Spinal cord (tissue), 10 donors: ENCODE measurements around the gene ZNF740. TPM values are rescaled to one million over a fixed set of nuclear protein-coding genes. Genes with fewer than 3 reads are reported as not detected.
A peak's percentile ranks its signal among the peaks of the same experiment; 100 is the strongest.
"Not testable (repeated sequence)": the region's sequence is repeated elsewhere in the genome, so short reads cannot be mapped to it uniquely, and the experiment has no call there.

ENCODE experiments used
- DNase-seq, 6 donors: peaks; one replicate each; pipeline versions ENCODE4 v3.0.0 to v3.0.0-alpha.2; 2013 to 2015; ENCODE audit warnings: low spot score in 6 of 6, low read depth in 4 of 6
- H3K27ac ChIP-seq: one replicate; pipeline ENCODE4 v1.5.1; 2013; ENCODE audit warnings: low read depth, low read length, control low read depth
- H3K27me3 ChIP-seq: one replicate; pipeline ENCODE4 v1.6.1; 2013; ENCODE audit warnings: low read length; ENCODE audit not compliant: control insufficient read depth, insufficient read depth
- H3K36me3 ChIP-seq: one replicate; pipeline ENCODE4 v1.6.1; 2013; ENCODE audit warnings: low read length; ENCODE audit not compliant: control insufficient read depth, insufficient read depth
- H3K4me1 ChIP-seq: one replicate; pipeline ENCODE4 v1.6.1; 2013; ENCODE audit warnings: low read length; ENCODE audit not compliant: control insufficient read depth, insufficient read depth
- H3K4me3 ChIP-seq: one replicate; pipeline ENCODE4 v1.5.1; 2013; ENCODE audit warnings: low read depth, low read length, control low read depth
- H3K9me3 ChIP-seq: one replicate; pipeline ENCODE4 v1.6.1; 2013; ENCODE audit warnings: low read length; ENCODE audit not compliant: control insufficient read depth, insufficient read depth
- WGBS: methylation state at CpG from one replicate; pipeline ENCODE4 v1.1.5; 2013; ENCODE audit warnings: missing lambda C conversion rate; ENCODE audit not compliant: insufficient coverage; 5-methylcytosine and 5-hydroxymethylcytosine counted together
- polyA plus RNA-seq, 2 donors: library from polyadenylated mRNA; unstranded; fragments of 120-200 nt; gene quantifications; one replicate each; pipeline ENCODE4 v1.2.1, GENCODE V29; 2013; ENCODE audit not compliant: insufficient read length in 2 of 2
- total RNA-seq, 2 donors: library from RNA; depleted of rRNA in 1 of 2; stranded (reverse); fragments of 120-200 nt in 1 of 2; fragments of >200 nt in 1 of 2; gene quantifications; one replicate each; pipeline versions ENCODE4 v1.2.3 to v1.2.4, GENCODE V29; 2013 to 2014
- donor health status: healthy.

ZNF740 gene
- total and polyA plus RNA-seq, 4 donors, result 20.1 to 46.4 (median 33.3) TPM

DNA sequence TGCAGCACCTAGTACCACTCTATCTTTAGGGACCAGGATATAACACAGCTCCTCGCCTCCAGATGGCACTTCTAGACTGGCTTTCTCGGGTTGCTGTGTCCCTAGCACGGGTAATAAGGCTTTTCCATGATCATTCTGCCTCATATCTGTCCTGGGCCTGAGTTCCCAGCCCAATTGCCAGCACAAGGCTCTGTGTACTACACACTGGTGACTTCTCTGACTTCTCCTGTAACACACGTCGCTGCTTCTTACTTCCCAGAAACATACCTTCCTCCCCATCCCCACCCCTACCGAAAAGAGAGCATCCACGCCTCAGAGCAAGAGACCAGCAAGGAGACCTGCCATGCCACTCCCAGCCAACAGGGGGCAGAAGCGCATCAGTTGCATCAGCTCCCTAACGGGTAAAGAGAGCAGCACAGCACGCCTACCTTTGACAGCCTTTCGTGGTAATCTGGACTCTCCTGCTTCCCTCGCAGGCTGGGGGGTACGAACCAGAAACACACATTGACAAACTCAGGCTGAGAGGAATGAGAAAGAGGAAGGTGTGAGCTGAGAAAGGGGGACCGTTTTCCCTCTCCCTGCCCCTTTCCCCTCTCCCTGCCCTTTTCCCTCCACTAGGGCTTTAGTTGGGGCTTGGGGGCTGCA, 21.2 kb upstream of the ZNF740 start:
- no peak overlapping the region for H3K27ac ChIP-seq
- H3K4me1 ChIP-seq, result no peaks in the 10 kb centered on the region
- 14% methylated on average over 11 of the region's 14 CpGs for WGBS

DNA sequence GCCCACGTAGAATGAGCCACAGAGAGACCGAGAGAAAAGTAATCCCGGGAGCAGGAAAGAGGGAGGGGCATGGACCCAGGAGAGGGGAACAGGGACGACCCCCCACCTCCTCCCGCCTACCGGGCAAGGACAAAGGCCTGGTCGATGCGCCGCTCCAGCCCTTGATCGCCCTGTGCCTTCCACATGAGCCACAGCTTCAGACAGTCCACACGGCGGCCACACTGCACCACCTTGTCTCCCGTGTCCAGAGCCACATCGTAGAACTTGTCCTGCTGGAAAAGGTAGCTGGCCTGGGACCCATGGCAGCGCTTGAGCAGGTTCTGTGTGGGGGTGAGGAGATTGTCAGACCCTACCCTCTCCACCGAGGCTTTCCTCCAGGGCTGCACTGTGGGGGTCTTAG, 20.5 kb upstream of the ZNF740 start:
- WGBS, result 86% methylated on average over 13 of the region's 16 CpGs
- Histone ChIP-seq H3K9me3 (no peaks in the 10 kb centered on the region), H3K4me3 (no peak overlapping the region), H3K36me3 (peaks cover 26% of the 10 kb centered on the region), H3K27ac (no peak overlapping the region), H3K27me3 (no peaks in the 10 kb centered on the region), H3K4me1 (no peaks in the 10 kb centered on the region)
- no peak for DNase-seq

More for the DNA sequence above, 21.2 kb upstream of the ZNF740 start:
- Histone ChIP-seq H3K9me3 (no peaks in the 10 kb centered on the region), H3K4me3 (no peak overlapping the region), H3K27me3 (no peaks in the 10 kb centered on the region), H3K36me3 (peaks cover 26% of the 10 kb centered on the region)
- DNase-seq, result peak in 4 of 6 donors; percentile 26 to 84 (median 54)

DNA sequence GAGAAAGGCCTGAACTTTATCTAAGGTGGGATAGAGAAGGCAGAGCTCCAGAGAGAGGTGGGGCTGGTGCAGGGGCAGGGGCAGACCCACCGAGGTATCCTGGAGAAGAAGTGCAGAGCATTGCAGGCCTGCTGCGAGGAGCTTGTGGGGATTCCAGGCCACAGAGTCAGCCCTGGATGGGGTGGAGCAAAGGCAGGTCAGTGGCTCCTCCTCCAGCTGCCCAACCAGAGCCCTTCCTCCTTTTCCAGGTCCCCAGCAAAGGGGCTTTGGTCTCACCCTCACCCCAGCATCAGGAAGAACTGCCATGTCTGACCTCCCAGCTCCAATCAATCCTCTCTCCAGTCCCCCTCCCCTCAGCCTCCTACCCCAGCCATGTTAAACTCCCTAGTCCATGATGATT, 19.8 kb upstream of the ZNF740 start:
- H3K4me3 ChIP-seq, result no peak overlapping the region
- H3K27ac ChIP-seq, result no peak overlapping the region
- no peak for DNase-seq
- peaks cover 26% of the 10 kb centered on the region for H3K36me3 ChIP-seq
- no peaks in the 10 kb centered on the region for H3K9me3 ChIP-seq
- 54% methylated on average over 2 of the region's 2 CpGs for WGBS
- no peaks in the 10 kb centered on the region for H3K27me3 ChIP-seq
- H3K4me1 ChIP-seq, result no peaks in the 10 kb centered on the region

- H3K27ac ChIP-seq, result no peak overlapping the region
- DNase-seq, result no peak
- H3K36me3 ChIP-seq, result peaks cover 26% of the 10 kb centered on the region
- 90% methylated on average over 6 of the region's 8 CpGs for WGBS
- H3K27me3 ChIP-seq, result no peaks in the 10 kb centered on the region
- no peaks in the 10 kb centered on the region for H3K4me1 ChIP-seq
- H3K9me3 ChIP-seq, result no peaks in the 10 kb centered on the region
- H3K4me3 ChIP-seq, result no peak overlapping the region
Observed at GRCh38 chr12:53161119-53161911, 19.2 kb upstream of the ZNF740 start.

GRCh38 chr12:53163008-53163407, 17.5 kb upstream of the ZNF740 start:
- not testable (repeated sequence) for H3K4me1 ChIP-seq, DNase-seq, H3K4me3 ChIP-seq, H3K27ac ChIP-seq, H3K27me3 ChIP-seq, H3K9me3 ChIP-seq
- 60% methylated on average over 1 of the region's 2 CpGs for WGBS
- peaks cover 25% of the 10 kb centered on the region for H3K36me3 ChIP-seq

- Histone ChIP-seq H3K4me3 (no peak overlapping the region), H3K4me1 (peaks cover 5% of the 10 kb centered on the region), H3K27ac (no peak overlapping the region), H3K27me3 (no peaks in the 10 kb centered on the region), H3K36me3 (peaks cover 26% of the 10 kb centered on the region), H3K9me3 (no peaks in the 10 kb centered on the region)
- DNase-seq, result no peak
Observed at GRCh38 chr12:53166837-53167236, 13.7 kb upstream of the ZNF740 start.

- Histone ChIP-seq H3K4me3 (no peak overlapping the region), H3K36me3 (peaks cover 40% of the 10 kb centered on the region), H3K27ac (no peak overlapping the region), H3K4me1 (peaks cover 8% of the 10 kb centered on the region), H3K27me3 (no peaks in the 10 kb centered on the region), H3K9me3 (no peaks in the 10 kb centered on the region)
- 100% methylated on average over 5 of the region's 7 CpGs for WGBS
- no peak for DNase-seq
Observed at GRCh38 chr12:53169644-53170043, 10.9 kb upstream of the ZNF740 start.

DNA sequence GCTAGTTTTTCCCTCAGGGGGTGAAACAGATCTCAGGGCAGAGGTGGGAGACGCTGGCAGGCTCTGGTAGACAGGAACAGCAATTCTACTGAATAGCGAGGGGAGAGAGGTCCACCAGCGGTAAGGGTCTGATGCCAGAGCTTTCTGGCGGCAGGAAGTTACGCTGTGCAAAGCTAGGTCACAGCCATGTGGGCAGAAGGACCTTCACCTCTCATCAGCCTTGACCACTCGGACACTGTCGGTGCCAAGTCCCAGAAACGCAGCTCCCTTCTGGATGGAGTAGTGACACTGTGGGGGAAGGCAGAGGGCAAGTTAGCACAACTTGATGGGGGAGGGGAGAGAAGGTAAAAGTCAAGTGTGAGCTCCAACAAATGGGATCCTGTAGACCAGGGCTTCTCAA, 10.3 kb upstream of the ZNF740 start:
- Histone ChIP-seq H3K27me3 (no peaks in the 10 kb centered on the region), H3K36me3 (peaks cover 40% of the 10 kb centered on the region), H3K4me3 (no peak overlapping the region), H3K4me1 (peaks cover 8% of the 10 kb centered on the region), H3K27ac (no peak overlapping the region), H3K9me3 (no peaks in the 10 kb centered on the region)
- DNase-seq, result no peak
- 77% methylated on average over 7 of the region's 8 CpGs for WGBS

- Histone ChIP-seq H3K27ac (no peak overlapping the region), H3K9me3 (no peaks in the 10 kb centered on the region), H3K4me1 (peaks cover 8% of the 10 kb centered on the region), H3K4me3 (no peak overlapping the region), H3K36me3 (peaks cover 40% of the 10 kb centered on the region), H3K27me3 (no peaks in the 10 kb centered on the region)
- WGBS, result 81% methylated on average over 9 of the region's 14 CpGs
- DNase-seq, result no peak
Observed at GRCh38 chr12:53170876-53171724, 9.4 kb upstream of the ZNF740 start.
